Liver (tissue), 9 donors: ENCODE results near the gene PDILT. TPM values are rescaled to one million over a fixed set of nuclear protein-coding genes. Genes with fewer than 3 reads are reported as not detected.

Source experiments
- DNase-seq: peaks from one replicate; pipeline ENCODE4 v3.0.0-alpha.2; 2017; ENCODE audit warnings: low spot score
- H3K27ac ChIP-seq, 2 donors: one replicate each; pipeline ENCODE4 v1.7.0; 2013; ENCODE audit warnings: inconsistent platforms in 2 of 2, low read length in 2 of 2, control low read depth in 1 of 2, low read depth in 1 of 2, mild to moderate bottlenecking in 1 of 2
- H3K27me3 ChIP-seq, 4 donors: one replicate each; pipeline versions ENCODE4 v1.6.1 to v1.7.0; 2013; ENCODE audit warnings: low read length in 3 of 4, inconsistent platforms in 1 of 4, mild to moderate bottlenecking in 1 of 4, moderate library complexity in 1 of 4; ENCODE audit not compliant: control insufficient read depth in 4 of 4, insufficient read depth in 4 of 4
- H3K36me3 ChIP-seq, 4 donors: one replicate each; pipeline versions ENCODE4 v1.6.1 to v1.7.0; 2013; ENCODE audit warnings: low read length in 3 of 4, mild to moderate bottlenecking in 3 of 4, low read depth in 1 of 4, moderate library complexity in 1 of 4; ENCODE audit not compliant: control insufficient read depth in 4 of 4, insufficient read depth in 3 of 4
- H3K4me1 ChIP-seq, 4 donors: one replicate each; pipeline versions ENCODE4 v1.6.1 to v1.7.0; 2013; ENCODE audit warnings: low read length in 3 of 4, mild to moderate bottlenecking in 3 of 4, moderate library complexity in 1 of 4; ENCODE audit not compliant: control insufficient read depth in 4 of 4, insufficient read depth in 4 of 4
- H3K4me3 ChIP-seq, 3 donors: one replicate each; pipeline versions ENCODE4 v1.6.1 to v1.7.0; 2013; ENCODE audit warnings: low read length in 3 of 3, control low read depth in 1 of 3, low read depth in 1 of 3, mild to moderate bottlenecking in 1 of 3
- H3K9ac ChIP-seq, 2 donors: one replicate each; pipeline ENCODE4 v1.7.0; 2013; ENCODE audit warnings: low read length in 2 of 2, mild to moderate bottlenecking in 2 of 2, moderate library complexity in 2 of 2, control low read depth in 1 of 2, low read depth in 1 of 2
- H3K9me3 ChIP-seq, 4 donors: one replicate each; pipeline versions ENCODE4 v1.6.1 to v1.7.0; 2013; ENCODE audit warnings: low read length in 3 of 4; ENCODE audit not compliant: control insufficient read depth in 4 of 4
- EGR1 ChIP-seq, 2 donors: IDR thresholded peaks; 2 replicates each; pipeline ENCODE4 v1.6.1; 2016 to 2018; ENCODE audit warnings: antibody characterized with exemption in 2 of 2, low read depth in 2 of 2
- FOXA1 ChIP-seq: IDR thresholded peaks from 2 replicates; pipeline ENCODE4 v1.6.1; 2016; ENCODE audit warnings: antibody characterized with exemption
- FOXA2 ChIP-seq: IDR thresholded peaks from 2 replicates; pipeline ENCODE4 v1.6.1; 2016; ENCODE audit warnings: antibody characterized with exemption
- GABPA ChIP-seq, 2 donors: IDR thresholded peaks in 1 of 2; conservative IDR thresholded peaks in 1 of 2; 2 replicates each; pipeline ENCODE4 v1.6.1; 2016; ENCODE audit warnings: antibody characterized with exemption in 2 of 2, mild to moderate bottlenecking in 1 of 2, moderate library complexity in 1 of 2
- HNF4G ChIP-seq: IDR thresholded peaks from 2 replicates; pipeline ENCODE4 v1.6.1; 2016; ENCODE audit warnings: antibody characterized with exemption
- MAX ChIP-seq: IDR thresholded peaks from 2 replicates; pipeline ENCODE4 v1.6.1; 2016; ENCODE audit warnings: antibody characterized with exemption
- NR2F2 ChIP-seq: IDR thresholded peaks from 2 replicates; pipeline ENCODE4 v1.6.1; 2016; ENCODE audit warnings: antibody characterized with exemption
- RAD21 ChIP-seq, 2 donors: IDR thresholded peaks; 2 replicates each; pipeline ENCODE4 v1.6.1; 2016; ENCODE audit warnings: antibody characterized with exemption in 2 of 2, mild to moderate bottlenecking in 2 of 2
- REST ChIP-seq: IDR thresholded peaks from 2 replicates; pipeline ENCODE4 v1.6.1; 2016; ENCODE audit warnings: antibody characterized with exemption, mild to moderate bottlenecking
- RXRA ChIP-seq, 2 donors: IDR thresholded peaks; 2 replicates each; pipeline ENCODE4 v1.6.1; 2017 to 2018; ENCODE audit warnings: antibody characterized with exemption in 2 of 2, mild to moderate bottlenecking in 1 of 2
- SP1 ChIP-seq: IDR thresholded peaks from 2 replicates; pipeline ENCODE4 v1.6.1; 2018; ENCODE audit warnings: antibody characterized with exemption, mild to moderate bottlenecking
- TAF1 ChIP-seq: conservative IDR thresholded peaks from 2 replicates; pipeline ENCODE4 v1.6.1; 2016; ENCODE audit warnings: antibody characterized with exemption, mild to moderate bottlenecking
- YY1 ChIP-seq: IDR thresholded peaks from 2 replicates; pipeline ENCODE4 v1.6.1; 2016; ENCODE audit warnings: antibody characterized with exemption, mild to moderate bottlenecking
- ZBTB33 ChIP-seq: IDR thresholded peaks from 2 replicates; pipeline ENCODE4 v1.6.1; 2016; ENCODE audit warnings: antibody characterized with exemption
- WGBS: extraction: QIAGEN DNeasy Blood & Tissue Kit; methylation state at CpG from one replicate; pipeline ENCODE4 v1.1.7; 2013; 5-methylcytosine and 5-hydroxymethylcytosine counted together
- polyA plus RNA-seq, 2 donors: library from polyadenylated mRNA; stranded (reverse) in 1 of 2; unstranded in 1 of 2; fragments of 200-250 nt in 1 of 2; fragments of >200 nt in 1 of 2; fragmentation: Nextera tagmentation in 1 of 2; extraction: Ambion mirVana in 1 of 2; gene quantifications; one replicate each; pipeline versions ENCODE4 v1.2.1 to v1.2.3, GENCODE V29; 2013 to 2015
- total RNA-seq, 2 donors: library from RNA; depleted of rRNA; stranded (reverse); fragments of >200 nt; gene quantifications; one replicate each; pipeline ENCODE4 v1.2.3, GENCODE V29; 2014
- TF ChIP-seq, protein P1 (sequence below): IDR thresholded peaks from 2 replicates; pipeline ENCODE4 v1.6.1; 2016; ENCODE audit warnings: antibody characterized with exemption
- donor health status: healthy.
- donor health status: healthy.
- donor health status: healthy.
- donor health status: healthy.
- donor health status: healthy.

Gene PDILT
- total and polyA plus RNA-seq, 4 donors, result not detected

DNA sequence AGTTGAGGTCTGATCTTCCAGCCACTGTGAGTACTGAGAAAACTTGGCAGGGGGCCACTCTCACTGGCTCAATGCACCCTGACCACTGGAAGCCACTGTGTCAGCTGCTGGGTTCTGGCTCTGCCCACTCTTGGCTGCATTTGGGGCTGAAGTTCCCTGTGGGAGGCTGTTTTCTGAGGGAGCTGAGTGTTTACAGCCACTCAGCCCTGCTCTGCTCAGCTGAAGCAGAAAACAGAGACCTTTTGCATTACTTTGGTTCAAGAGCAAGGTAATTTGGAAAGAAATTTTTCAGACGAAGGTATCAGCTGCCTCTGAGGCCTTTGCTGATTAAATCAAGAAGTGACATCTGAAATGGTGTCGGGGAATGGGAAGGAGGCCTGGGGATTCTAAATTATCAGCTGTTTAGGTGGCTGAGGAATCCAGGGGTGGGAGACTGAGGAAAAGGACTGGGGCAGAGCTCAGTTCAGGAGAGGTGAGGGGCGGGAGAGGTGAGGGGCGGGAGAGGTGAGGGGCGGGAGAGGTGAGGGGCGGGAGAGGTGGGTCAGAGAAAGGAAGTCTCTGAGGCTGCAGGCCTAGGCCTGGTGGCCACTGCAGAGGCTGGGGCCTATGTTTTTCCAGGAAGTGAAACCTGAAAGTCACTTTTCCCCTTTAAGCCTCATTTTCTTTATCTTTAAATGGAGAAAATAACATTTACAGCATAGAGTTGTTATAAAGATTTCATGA is 5.0 kb upstream of the PDILT start, which contains the start of gene ACSM5 (continued):
- TF ChIP-seq, protein P1, sequence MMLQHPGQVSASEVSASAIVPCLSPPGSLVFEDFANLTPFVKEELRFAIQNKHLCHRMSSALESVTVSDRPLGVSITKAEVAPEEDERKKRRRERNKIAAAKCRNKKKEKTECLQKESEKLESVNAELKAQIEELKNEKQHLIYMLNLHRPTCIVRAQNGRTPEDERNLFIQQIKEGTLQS, result peak; percentile 23
- TF ChIP-seq YY1 (peak; percentile 64), RXRA (IDR thresholded peaks at IDR 0.05) (peak; percentile 66 to 73), NR2F2 (no peak), EGR1 (IDR thresholded peaks at IDR 0.05; ENCODE audit: low read depth in 2 of 2) (peak in 1 of 2 donors; percentile 47), SP1 (peak; percentile 71), MAX (no peak), GABPA (IDR thresholded peaks at IDR 0.05 in 1 of 2, conservative IDR thresholded peaks at IDR 0.05 in 1 of 2) (no peak)

DNA sequence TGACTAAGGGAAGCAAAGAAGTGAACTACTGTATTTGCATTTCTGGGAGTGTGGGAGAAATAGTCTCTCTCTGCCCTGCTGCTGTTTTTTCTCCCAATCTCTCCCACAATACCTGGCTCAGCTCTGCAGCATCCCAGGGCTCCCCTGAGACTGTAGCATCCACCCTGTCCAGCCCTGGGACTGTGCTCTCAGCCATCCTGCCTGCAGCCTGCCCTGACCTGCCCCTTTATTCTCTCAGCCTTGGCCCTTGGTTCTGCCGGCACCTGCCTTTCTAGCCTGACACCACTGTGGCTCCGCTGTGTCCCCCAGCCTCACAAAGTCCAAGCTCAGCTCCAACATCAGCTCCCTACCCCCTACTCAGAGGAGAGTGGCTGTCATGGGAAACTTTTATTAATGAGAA is 1.9 kb downstream of the PDILT start:
- H3K4me3 ChIP-seq, result no peak overlapping the region
- no peak overlapping the region for H3K27ac ChIP-seq
- no peaks in the 10 kb centered on the region for H3K27me3 ChIP-seq
- no peaks in the 10 kb centered on the region for H3K36me3 ChIP-seq
- DNase-seq, result no peak
- no peaks in the 10 kb centered on the region for H3K4me1 ChIP-seq
- no peak for TF ChIP-seq HNF4G
- TF ChIP-seq RXRA (IDR thresholded peaks at IDR 0.05), result no peak
- TF ChIP-seq GABPA (IDR thresholded peaks at IDR 0.05 in 1 of 2, conservative IDR thresholded peaks at IDR 0.05 in 1 of 2), result no peak
- TF ChIP-seq MAX, result no peak
- WGBS, result 94% methylated on average over 2 of the region's 2 CpGs
- no peak overlapping the region for H3K9ac ChIP-seq
- H3K9me3 ChIP-seq, result no peaks in the 10 kb centered on the region

- no peak overlapping the region for H3K27ac ChIP-seq
- no peaks in the 10 kb centered on the region for H3K36me3 ChIP-seq
- H3K9ac ChIP-seq, result no peak overlapping the region
- H3K4me3 ChIP-seq, result no peak overlapping the region
- WGBS, result 82% methylated on average over 8 of the region's 8 CpGs
- peaks cover 0 to 4% (median 2%) of the 10 kb centered on the region in 4 donors for H3K4me1 ChIP-seq
- no peak for TF ChIP-seq SP1
- no peak for TF ChIP-seq REST
- TF ChIP-seq MAX, result no peak
- no peak for TF ChIP-seq RAD21 (IDR thresholded peaks at IDR 0.05)
- TF ChIP-seq FOXA2, result no peak
- TF ChIP-seq, protein P1, result no peak
- no peak for TF ChIP-seq YY1
- TF ChIP-seq GABPA (IDR thresholded peaks at IDR 0.05 in 1 of 2, conservative IDR thresholded peaks at IDR 0.05 in 1 of 2), result no peak
- no peak for TF ChIP-seq RXRA (IDR thresholded peaks at IDR 0.05)
- no peak for TF ChIP-seq EGR1 (IDR thresholded peaks at IDR 0.05; ENCODE audit: low read depth in 2 of 2)
- TF ChIP-seq ZBTB33, result no peak
- TF ChIP-seq TAF1, result no peak
- no peak for TF ChIP-seq FOXA1
- no peaks in the 10 kb centered on the region for H3K9me3 ChIP-seq
- H3K27me3 ChIP-seq, result no peaks in the 10 kb centered on the region
- no peak for DNase-seq
These were observed 3.0 kb downstream of the PDILT start for GRCh38 chr16:20401475-20402016.
